ENCODE data around the gene PGBD1. TPM values are rescaled to one million over a fixed set of nuclear protein-coding genes. Genes with fewer than 3 reads are reported as not detected.

PGBD1 gene
- total and polyA plus RNA-seq, 2 of the 8 experiments (the other 6 are each of a cell fraction or from before 2014, with no cell fraction given), result 2.5 to 9.2 TPM

Small RNA genes within 50 kb of the gene (small RNA-seq; reads per million reads assigned to genes)
- not detected for gene AL021997.1 (ENCODE audit: insufficient read depth)
- gene AL021997.2 (ENCODE audit: insufficient read depth), result not detected

Other genes starting within 250 kb of the PGBD1 start
- 9.3 and 10.2 TPM in 2 replicates for gene ZNF165, start 201.0 kb upstream of the PGBD1 start, total RNA-seq (2021; fragmentation: NEBNext Ultra II Directional; extraction: Animal tissue kit (Norgen Biotek cat#: 25700))
- gene ZNF165, start 201.0 kb upstream of the PGBD1 start, polyA plus RNA-seq (2011; rRNA removed), result 0.71 and 1.2 TPM in 2 replicates
- gene ZSCAN16, start 157.0 kb upstream of the PGBD1 start, total RNA-seq (2021; fragmentation: NEBNext Ultra II Directional; extraction: Animal tissue kit (Norgen Biotek cat#: 25700)), result 7.4 and 9.4 TPM in 2 replicates
- gene ZSCAN16, start 157.0 kb upstream of the PGBD1 start, polyA plus RNA-seq (2011; rRNA removed), result 1.9 and 3.6 TPM in 2 replicates
- gene ZKSCAN8, start 139.7 kb upstream of the PGBD1 start, total RNA-seq (2021; fragmentation: NEBNext Ultra II Directional; extraction: Animal tissue kit (Norgen Biotek cat#: 25700)), result 23.3 and 24.1 TPM in 2 replicates
- gene ZKSCAN8, start 139.7 kb upstream of the PGBD1 start, polyA plus RNA-seq (2011; rRNA removed), result 8.6 and 10.7 TPM in 2 replicates
- 13.1 and 13.6 TPM in 2 replicates for gene ZSCAN9, start 56.3 kb upstream of the PGBD1 start, total RNA-seq (2021; fragmentation: NEBNext Ultra II Directional; extraction: Animal tissue kit (Norgen Biotek cat#: 25700))
- gene ZSCAN9, start 56.3 kb upstream of the PGBD1 start, polyA plus RNA-seq (2011; rRNA removed), result 7.0 and 10.8 TPM in 2 replicates
- gene ZKSCAN4, start 29.3 kb upstream of the PGBD1 start, total RNA-seq (2021; fragmentation: NEBNext Ultra II Directional; extraction: Animal tissue kit (Norgen Biotek cat#: 25700)), result 6.6 TPM in 2 replicates
- gene ZKSCAN4, start 29.3 kb upstream of the PGBD1 start, polyA plus RNA-seq (2011; rRNA removed), result 1.4 and 2.2 TPM in 2 replicates
- not detected in 2 replicates for gene NKAPL, start 22.3 kb upstream of the PGBD1 start, total RNA-seq (2021; fragmentation: NEBNext Ultra II Directional; extraction: Animal tissue kit (Norgen Biotek cat#: 25700))
- 0.05 and 0.08 TPM in 2 replicates for gene NKAPL, start 22.3 kb upstream of the PGBD1 start, polyA plus RNA-seq (2011; rRNA removed)
- gene ZSCAN26, start 14.4 kb upstream of the PGBD1 start, total RNA-seq (2021; fragmentation: NEBNext Ultra II Directional; extraction: Animal tissue kit (Norgen Biotek cat#: 25700)), result 8.2 and 8.5 TPM in 2 replicates
- 3.8 and 7.0 TPM in 2 replicates for gene ZSCAN26, start 14.4 kb upstream of the PGBD1 start, polyA plus RNA-seq (2011; rRNA removed)
- 7.0 and 8.8 TPM in 2 replicates for gene ZSCAN31, start 54.6 kb downstream of the PGBD1 start, total RNA-seq (2021; fragmentation: NEBNext Ultra II Directional; extraction: Animal tissue kit (Norgen Biotek cat#: 25700))
- gene ZSCAN31, start 54.6 kb downstream of the PGBD1 start, polyA plus RNA-seq (2011; rRNA removed), result 1.2 and 1.9 TPM in 2 replicates
- 9.2 and 9.8 TPM in 2 replicates for gene ZKSCAN3, start 68.4 kb downstream of the PGBD1 start, total RNA-seq (2021; fragmentation: NEBNext Ultra II Directional; extraction: Animal tissue kit (Norgen Biotek cat#: 25700))
- 2.7 TPM in 2 replicates for gene ZKSCAN3, start 68.4 kb downstream of the PGBD1 start, polyA plus RNA-seq (2011; rRNA removed)
- gene ZSCAN12, start 118.2 kb downstream of the PGBD1 start, total RNA-seq (2021; fragmentation: NEBNext Ultra II Directional; extraction: Animal tissue kit (Norgen Biotek cat#: 25700)), result 8.6 and 9.6 TPM in 2 replicates
- 2.0 and 2.2 TPM in 2 replicates for gene ZSCAN12, start 118.2 kb downstream of the PGBD1 start, polyA plus RNA-seq (2011; rRNA removed)
- 4.2 and 5.3 TPM in 2 replicates for gene ZSCAN23, start 161.9 kb downstream of the PGBD1 start, total RNA-seq (2021; fragmentation: NEBNext Ultra II Directional; extraction: Animal tissue kit (Norgen Biotek cat#: 25700))
- 0.61 and 0.74 TPM in 2 replicates for gene ZSCAN23, start 161.9 kb downstream of the PGBD1 start, polyA plus RNA-seq (2011; rRNA removed)
- gene GPX6, start 234.2 kb downstream of the PGBD1 start, total RNA-seq (2021; fragmentation: NEBNext Ultra II Directional; extraction: Animal tissue kit (Norgen Biotek cat#: 25700)), result not detected in 2 replicates
- gene GPX6, start 234.2 kb downstream of the PGBD1 start, polyA plus RNA-seq (2011; rRNA removed), result not detected in 2 replicates
- not detected in 2 replicates for gene GPX5, start 244.3 kb downstream of the PGBD1 start, total RNA-seq (2021; fragmentation: NEBNext Ultra II Directional; extraction: Animal tissue kit (Norgen Biotek cat#: 25700))
- gene GPX5, start 244.3 kb downstream of the PGBD1 start, polyA plus RNA-seq (2011; rRNA removed), result 0.08 TPM in 1 of 2 replicates, not detected in the other

Data from H1 (cell line).